IMR-90 (cell line): Measurements from ENCODE around the gene ACP4. TPM values are rescaled to one million over a fixed set of nuclear protein-coding genes. Genes with fewer than 3 reads are reported as not detected.

Source experiments
- ATAC-seq: fragments of 200-7000 bp; cut with Tn5 transposase; 2 replicates; pipeline ENCODE4 v1.9.1; 2020; ENCODE audit warnings: low read depth, mild to moderate bottlenecking, moderate library complexity
- BruUV-seq: library from RNA; stranded (reverse); fragments of 400-500 nt; replicated peaks from 2 replicates; lab custom pipeline; 2021; lab: Mats Ljungman, UMichigan
- CTCF ChIA-PET: fragments of 300-600 bp; formaldehyde crosslinking; extraction: SDS; loops from one replicate; lab custom pipeline; 2021; ENCODE audit warnings: antibody characterized with exemption; lab: Yijun Ruan, JAX
- POLR2A ChIA-PET: fragments of 300-600 bp; sonication (Branson Sonifier 250); formaldehyde crosslinking; loops from one replicate; lab custom pipeline; 2022; ENCODE audit warnings: antibody characterized with exemption; ENCODE audit not compliant: unreplicated experiment; lab: Charles Lee
- DNase-seq: peaks from one replicate; pipeline ENCODE4 v3.0.0; 2013
- H2AFZ ChIP-seq: replicated peaks from 2 replicates; pipeline ENCODE3; 2013; ENCODE audit warnings: low read length, mild to moderate bottlenecking; ENCODE audit not compliant: poor library complexity
- H2AK5ac ChIP-seq: 2 replicates; pipeline ENCODE4 v1.6.1; 2013; ENCODE audit warnings: low read depth, low read length, inconsistent platforms
- H2AK9ac ChIP-seq: replicated peaks from 2 replicates; pipeline ENCODE3; 2013; ENCODE audit warnings: mild to moderate bottlenecking, low read depth, low read length, moderate library complexity; ENCODE audit not compliant: poor library complexity
- H2BK120ac ChIP-seq: 2 replicates; pipeline ENCODE4 v1.6.1; 2013; ENCODE audit warnings: low read depth, low read length, inconsistent platforms
- H2BK15ac ChIP-seq: 3 replicates; pipeline ENCODE4 v1.6.1; 2013; ENCODE audit warnings: low read depth, low read length, inconsistent platforms
- H2BK20ac ChIP-seq: 2 replicates; pipeline ENCODE4 v1.6.1; 2013; ENCODE audit warnings: low read depth, mild to moderate bottlenecking, inconsistent platforms, low read length, moderate library complexity
- H2BK5ac ChIP-seq: 2 replicates; pipeline ENCODE4 v1.6.1; 2013; ENCODE audit warnings: mild to moderate bottlenecking, low read depth, low read length, inconsistent platforms; ENCODE audit not compliant: poor library complexity, severe bottlenecking
- H3K14ac ChIP-seq: replicated peaks from 2 replicates; pipeline ENCODE4 v1.6.1; 2013; ENCODE audit warnings: low read depth, low read length, inconsistent platforms
- H3K18ac ChIP-seq: 2 replicates; pipeline ENCODE4 v1.6.1; 2013; ENCODE audit warnings: low read depth, low read length, control low read depth
- H3K23ac ChIP-seq: 2 replicates; pipeline ENCODE4 v1.6.1; 2013; ENCODE audit warnings: low read depth, low read length, inconsistent platforms
- H3K27ac ChIP-seq: 2 replicates; pipeline ENCODE4 v1.5.1; 2013; ENCODE audit warnings: mild to moderate bottlenecking, control low read depth, low read length; ENCODE audit not compliant: insufficient read depth
- H3K27me3 ChIP-seq: 2 replicates; pipeline ENCODE4 v1.6.1; 2013; ENCODE audit warnings: low read length; ENCODE audit not compliant: control insufficient read depth, insufficient read depth
- H3K36me3 ChIP-seq: 2 replicates; pipeline ENCODE4 v1.6.1; 2013; ENCODE audit warnings: low read length, mixed read lengths; ENCODE audit not compliant: control insufficient read depth, insufficient read depth
- H3K4ac ChIP-seq: 2 replicates; pipeline ENCODE4 v1.6.1; 2013; ENCODE audit warnings: low read depth, low read length, inconsistent platforms
- H3K4me1 ChIP-seq: 2 replicates; pipeline ENCODE4 v1.6.1; 2013; ENCODE audit warnings: low read length, mixed read lengths; ENCODE audit not compliant: control insufficient read depth, insufficient read depth
- H3K4me2 ChIP-seq: 2 replicates; pipeline ENCODE4 v1.6.1; 2013; ENCODE audit warnings: low read depth, mild to moderate bottlenecking, control low read depth, low read length, moderate library complexity
- H3K4me3 ChIP-seq: 2 replicates; pipeline ENCODE4 v1.5.1; 2013; ENCODE audit warnings: low read depth, mild to moderate bottlenecking, control low read depth, low read length, moderate library complexity; ENCODE audit not compliant: insufficient read depth
- H3K56ac ChIP-seq: 2 replicates; pipeline ENCODE4 v1.6.1; 2013; ENCODE audit warnings: low read length, inconsistent platforms; ENCODE audit not compliant: insufficient read depth; ENCODE audit errors: extremely low read depth
- H3K79me1 ChIP-seq, 2 experiments: 2 replicates each; pipeline ENCODE4 v1.6.1; 2013; ENCODE audit warnings: low read length in 2 of 2, inconsistent platforms in 1 of 2, low read depth in 1 of 2
- H3K9ac ChIP-seq: 2 replicates; pipeline ENCODE4 v1.6.1; 2013; ENCODE audit warnings: low read depth, low read length, control low read depth
- H3K9me1 ChIP-seq: 2 replicates; pipeline ENCODE4 v1.6.1; 2013; ENCODE audit warnings: low read length, inconsistent platforms; ENCODE audit not compliant: insufficient read depth
- H3K9me3 ChIP-seq: 2 replicates; pipeline ENCODE4 v1.6.1; 2013; ENCODE audit warnings: low read length; ENCODE audit not compliant: control insufficient read depth, insufficient read depth
- H4K20me1 ChIP-seq: 2 replicates; pipeline ENCODE4 v1.6.1; 2013; ENCODE audit warnings: low read length, inconsistent platforms; ENCODE audit not compliant: insufficient read depth
- H4K5ac ChIP-seq: 2 replicates; pipeline ENCODE4 v1.6.1; 2013; ENCODE audit warnings: mild to moderate bottlenecking, low read depth, low read length, control low read depth
- H4K8ac ChIP-seq, 2 experiments: 2 replicates each; pipeline ENCODE4 v1.6.1; 2013; ENCODE audit warnings: low read depth in 2 of 2, low read length in 2 of 2, control low read depth in 1 of 2, inconsistent platforms in 1 of 2
- H4K91ac ChIP-seq: 2 replicates; pipeline ENCODE4 v1.6.1; 2013; ENCODE audit warnings: low read depth, low read length, inconsistent platforms; ENCODE audit not compliant: insufficient read depth
- BHLHE40 ChIP-seq: fragments of 150-350 bp; IDR thresholded peaks from 2 replicates; pipeline ENCODE4 v1.6.1; 2016; ENCODE audit warnings: mild to moderate bottlenecking, low read depth, low read length
- CEBPB ChIP-seq: IDR thresholded peaks from 2 replicates; pipeline ENCODE4 v1.6.1; 2012; ENCODE audit warnings: low read depth, low read length, improper control_type of control experiment
- CHD1 ChIP-seq: IDR thresholded peaks from 2 replicates; pipeline ENCODE4 v1.6.1; 2012; ENCODE audit warnings: low read depth, low read length, improper control_type of control experiment
- CTCF ChIP-seq: conservative IDR thresholded peaks from 2 replicates; pipeline ENCODE4 v1.5.1; 2012; ENCODE audit warnings: mild to moderate bottlenecking, low read depth, low read length, improper control_type of control experiment
- FOS ChIP-seq: fragments of 150-350 bp; IDR thresholded peaks from 2 replicates; pipeline ENCODE4 v1.6.1; 2016; ENCODE audit warnings: low read depth, low read length
- MAFK ChIP-seq: IDR thresholded peaks from 2 replicates; pipeline ENCODE4 v1.6.1; 2012; ENCODE audit warnings: low read depth, low read length, improper control_type of control experiment
- MAZ ChIP-seq: IDR thresholded peaks from 2 replicates; pipeline ENCODE4 v1.6.1; 2012; ENCODE audit warnings: low read depth, mild to moderate bottlenecking, low read length, improper control_type of control experiment, moderate library complexity, borderline replicate concordance
- MXI1 ChIP-seq: IDR thresholded peaks from 2 replicates; pipeline ENCODE4 v1.6.1; 2012; ENCODE audit warnings: low read depth, mild to moderate bottlenecking, low read length, moderate library complexity, borderline replicate concordance
- NFE2L2 ChIP-seq: fragments of 150-350 bp; IDR thresholded peaks from 2 replicates; pipeline ENCODE4 v1.6.1; 2016; ENCODE audit warnings: low read depth, mild to moderate bottlenecking, low read length
- POLR2A ChIP-seq: IDR thresholded peaks from 2 replicates; pipeline ENCODE4 v1.6.1; 2012; ENCODE audit warnings: mild to moderate bottlenecking, low read depth, low read length
- RAD21 ChIP-seq: IDR thresholded peaks from 2 replicates; pipeline ENCODE4 v1.6.1; 2012; ENCODE audit warnings: low read length, improper control_type of control experiment
- RCOR1 ChIP-seq: IDR thresholded peaks from 2 replicates; pipeline ENCODE4 v1.6.1; 2012; ENCODE audit warnings: mild to moderate bottlenecking, low read length, improper control_type of control experiment; ENCODE audit not compliant: insufficient replicate concordance
- RFX5 ChIP-seq: IDR thresholded peaks from 2 replicates; pipeline ENCODE4 v1.8.0; 2012; ENCODE audit warnings: low read depth, mild to moderate bottlenecking, low read length, moderate library complexity
- SMC3 ChIP-seq: fragments of 150-350 bp; IDR thresholded peaks from 2 replicates; pipeline ENCODE4 v1.6.1; 2016; ENCODE audit warnings: low read depth, mild to moderate bottlenecking, antibody characterized with exemption, low read length, moderate library complexity
- USF2 ChIP-seq: fragments of 150-350 bp; IDR thresholded peaks from 2 replicates; pipeline ENCODE4 v1.6.1; 2017; ENCODE audit warnings: mild to moderate bottlenecking, antibody characterized with exemption, low read length, low read depth
- WGBS, 2 experiments: methylation state at CpG; one replicate each; pipeline versions ENCODE4 v1.1.5 to v1.1.7; 2013; ENCODE audit warnings: missing lambda C conversion rate in 2 of 2; ENCODE audit not compliant: insufficient read length in 1 of 2; ENCODE audit errors: extremely low coverage in 2 of 2; 5-methylcytosine and 5-hydroxymethylcytosine counted together
- dilution Hi-C: fragments of 300-500 bp; cut with HindIII; formaldehyde crosslinking; loops from one replicate; pipeline ENCODE4 v1.14.3; 2018; ENCODE audit warnings: low sequenced_read_pairs; ENCODE audit not compliant: unreplicated experiment
- in situ Hi-C: fragments of 300-500 bp; cut with MboI; formaldehyde crosslinking; loops from 3 replicates; pipeline ENCODE4 v1.14.3; 2019; ENCODE audit warnings: low sequenced_read_pairs, inconsistent platforms, mixed read lengths
- intact Hi-C: fragments of 100-400 bp; cut with micrococcal nuclease; formaldehyde crosslinking; loops from 2 replicates; pipeline ENCODE4 v1.10.0; 2022
- polyA plus RNA-seq, 3 experiments: library from polyadenylated mRNA; depleted of rRNA; stranded (reverse); fragments of >200 nt; gene quantifications; 2 replicates each; pipeline ENCODE4 v1.2.3, GENCODE V29; 2012; ENCODE audit warnings: low replicate concordance in 1 of 3
- total RNA-seq: library from RNA; depleted of rRNA; stranded (reverse); fragments of >200 nt; gene quantifications from 2 replicates; pipeline ENCODE4 v1.2.3, GENCODE V29; 2012
- TF ChIP-seq, protein P1 (sequence below): fragments of 150-350 bp; IDR thresholded peaks from 2 replicates; pipeline ENCODE4 v1.6.1; 2016; ENCODE audit warnings: low read depth, mild to moderate bottlenecking, low read length, moderate library complexity, borderline replicate concordance

The ACP4 gene
- total and polyA plus RNA-seq, 2 of the 4 experiments (the other 2 are of a cell fraction) = not detected

- Histone ChIP-seq H2AK9ac (no peak overlapping the region), H2BK20ac (no peak overlapping the region), H3K18ac (no peak overlapping the region), H3K27me3 (peaks cover 32% of the 10 kb centered on the region), H3K9ac (no peak overlapping the region), H4K20me1 (no peaks in the 10 kb centered on the region), H2BK15ac (no peak overlapping the region), H3K4me2 (no peak overlapping the region), H4K5ac (no peak overlapping the region), H3K4me3 (no peak overlapping the region), H3K4me1 (no peaks in the 10 kb centered on the region), H3K23ac (no peak overlapping the region), H3K9me3 (no peaks in the 10 kb centered on the region), H4K8ac (no peak overlapping the region), H3K4ac (no peak overlapping the region), H3K36me3 (no peaks in the 10 kb centered on the region), H3K27ac (no peak overlapping the region), H2AFZ (no peak overlapping the region), H3K79me1 (no peaks in the 10 kb centered on the region), H4K91ac (no peak overlapping the region), H3K56ac (no peak overlapping the region), H3K14ac (no peak overlapping the region), H2AK5ac (no peak overlapping the region), H2BK5ac (no peak overlapping the region), H2BK120ac (no peak overlapping the region), H3K9me1 (no peaks in the 10 kb centered on the region)
- no TSS peak for BruUV-seq
- ATAC-seq (no peak), DNase-seq (no peak)
- in situ Hi-C loops = loop anchor here (5.0 kb wide), 1 partner anchor 69 kb away; no protein-coding TSS in a partner anchor
- dilution Hi-C loops = no loop called here
- TF ChIP-seq MAZ (no peak), RCOR1 (no peak), CEBPB (no peak), NFE2L2 (no peak), RFX5 (no peak), MAFK (no peak), FOS (no peak), BHLHE40 (no peak), CHD1 (no peak), RAD21 (no peak), CTCF (no peak), MXI1 (no peak), POLR2A (no peak), USF2 (no peak), SMC3 (no peak)
- TF ChIP-seq, protein P1, sequence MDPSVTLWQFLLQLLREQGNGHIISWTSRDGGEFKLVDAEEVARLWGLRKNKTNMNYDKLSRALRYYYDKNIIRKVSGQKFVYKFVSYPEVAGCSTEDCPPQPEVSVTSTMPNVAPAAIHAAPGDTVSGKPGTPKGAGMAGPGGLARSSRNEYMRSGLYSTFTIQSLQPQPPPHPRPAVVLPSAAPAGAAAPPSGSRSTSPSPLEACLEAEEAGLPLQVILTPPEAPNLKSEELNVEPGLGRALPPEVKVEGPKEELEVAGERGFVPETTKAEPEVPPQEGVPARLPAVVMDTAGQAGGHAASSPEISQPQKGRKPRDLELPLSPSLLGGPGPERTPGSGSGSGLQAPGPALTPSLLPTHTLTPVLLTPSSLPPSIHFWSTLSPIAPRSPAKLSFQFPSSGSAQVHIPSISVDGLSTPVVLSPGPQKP = no peak
- POLR2A ChIA-PET = no interaction called here
- no CpG with 5 or more reads among the region's 5 CpGs for WGBS, 2 experiments
- intact Hi-C loops = no loop called here
- CTCF ChIA-PET = no interaction called here
These were observed 14.1 kb upstream of the ACP4 start for GRCh38 chr19:50776131-50776530.
